ENCODE results near the gene LATS1.
"Not testable (repeated sequence)": the region's sequence is repeated elsewhere in the genome, so short reads cannot be mapped to it uniquely, and the experiment has no call there.

LATS1 gene

GRCh38 chr6:149728499-149729234, 10.8 kb upstream of the LATS1 start:
- DNase-seq (ENCODE audit: low spot score) = peak; percentile 62

GRCh38 chr6:149727793-149728498, 10.0 kb upstream of the LATS1 start:
- no peak for DNase-seq (ENCODE audit: low spot score)

- DNase-seq (ENCODE audit: low spot score) = no peak
Measured at GRCh38 chr6:149725785-149726184, 7.9 kb upstream of the LATS1 start.

- peak; percentile 79 for DNase-seq (ENCODE audit: low spot score)
Measured at GRCh38 chr6:149723771-149724417, 6.0 kb upstream of the LATS1 start.

GRCh38 chr6:149723262-149723661, 5.4 kb upstream of the LATS1 start:
- DNase-seq (ENCODE audit: low spot score) = no peak

- no peak for DNase-seq (ENCODE audit: low spot score)
Measured at GRCh38 chr6:149719531-149719930, 1.6 kb upstream of the LATS1 start.

GRCh38 chr6:149717255-149717587, 680 bp downstream of the LATS1 start:
- DNase-seq (ENCODE audit: low spot score) = no peak

- no peak for DNase-seq (ENCODE audit: low spot score)
Measured at GRCh38 chr6:149716181-149716963, 1.5 kb downstream of the LATS1 start.

GRCh38 chr6:149714442-149714841, 3.5 kb downstream of the LATS1 start:
- no peak for DNase-seq (ENCODE audit: low spot score)

GRCh38 chr6:149711711-149712110, 6.2 kb downstream of the LATS1 start:
- DNase-seq (ENCODE audit: low spot score) = no peak

GRCh38 chr6:149701714-149702113, 16.2 kb downstream of the LATS1 start:
- DNase-seq (ENCODE audit: low spot score) = no peak

- DNase-seq (ENCODE audit: low spot score) = no peak
Measured at GRCh38 chr6:149699150-149699549, 18.8 kb downstream of the LATS1 start.

GRCh38 chr6:149698175-149698574, 19.7 kb downstream of the LATS1 start:
- DNase-seq (ENCODE audit: low spot score) = no peak

GRCh38 chr6:149696901-149697300, 21.0 kb downstream of the LATS1 start:
- no peak for DNase-seq (ENCODE audit: low spot score)

- no peak for DNase-seq (ENCODE audit: low spot score)
Measured at GRCh38 chr6:149694921-149695320, 23.0 kb downstream of the LATS1 start.

GRCh38 chr6:149691201-149691600, 26.7 kb downstream of the LATS1 start:
- DNase-seq (ENCODE audit: low spot score) = no peak

GRCh38 chr6:149686230-149686629, 31.7 kb downstream of the LATS1 start:
- DNase-seq (ENCODE audit: low spot score) = no peak

- no peak for DNase-seq (ENCODE audit: low spot score)
Measured at GRCh38 chr6:149683256-149683859, 34.5 kb downstream of the LATS1 start.

- not testable (repeated sequence) for DNase-seq (ENCODE audit: low spot score)
Measured at GRCh38 chr6:149681845-149682244, 36.1 kb downstream of the LATS1 start.

- DNase-seq (ENCODE audit: low spot score) = no peak
Measured at GRCh38 chr6:149681209-149681608, 36.7 kb downstream of the LATS1 start.

- no peak for DNase-seq (ENCODE audit: low spot score)
Measured at GRCh38 chr6:149680503-149680902, 37.4 kb downstream of the LATS1 start.

GRCh38 chr6:149672265-149672664, 45.6 kb downstream of the LATS1 start:
- not testable (repeated sequence) for DNase-seq (ENCODE audit: low spot score)
